ENCODE data around the gene RAB10. TPM values are rescaled to one million over a fixed set of nuclear protein-coding genes. Genes with fewer than 3 reads are reported as not detected.
A peak's percentile ranks its signal among the peaks of the same experiment; 100 is the strongest.

Gene RAB10
- total and polyA plus RNA-seq, 9 of the 15 experiments (the other 6 are each of a cell fraction or from before 2014, with no cell fraction given), result 25.1 to 214 (median 157) TPM

- FAIRE-seq, result peak; percentile 84
- Histone ChIP-seq H3K4me3 (peak overlapping the region; percentile 6; the same call in 1 of the 2 replicates), H3K9me3 (replicated peaks; ENCODE audit: control insufficient read depth, insufficient read depth, low read depth, low read length) (no peaks in the 10 kb centered on the region), H3K79me2 (ENCODE audit: control insufficient read depth, insufficient read depth, low read length) (peaks cover 97% of the 10 kb centered on the region), H3K27me3 (ENCODE audit: control insufficient read depth in 2 of 2, insufficient read depth in 2 of 2, low read length in 2 of 2) (no peaks in the 10 kb centered on the region), H3K36me3 (ENCODE audit: control insufficient read depth, insufficient read depth, low read length) (peaks cover 5% of the 10 kb centered on the region), H3K9ac (ENCODE audit: insufficient read depth in 1 of 2, low read depth in 2 of 2, low read length in 2 of 2) (peak overlapping the region in 1 of 2 experiments; percentile 48; a peak in 2 of 4 replicates), H3K27ac (ENCODE audit: extremely low read depth, low read depth, low read length) (peak overlapping the region; percentile 66), H3K4me2 (ENCODE audit: insufficient read depth, low read length) (peak overlapping the region; percentile 82), H4K20me1 (replicated peaks; ENCODE audit: control insufficient read depth, insufficient read depth, low read length) (0 out of 2 replicates have a peak, but pooled peaks cover 2% of the 10 kb centered on the region), H3K9me1 (ENCODE audit: control insufficient read depth, insufficient read depth, low read length) (no peaks in the 10 kb centered on the region), H2AFZ (ENCODE audit: low read depth, low read length) (peak overlapping the region; percentile 19; the same call in 1 of the 2 replicates), H3K4me1 (replicated peaks in 1 of 2; ENCODE audit: control insufficient read depth in 2 of 2, insufficient read depth in 2 of 2, low read length in 2 of 2) (peaks cover 24 to 73% of the 10 kb centered on the region in 2 experiments)
- CTCF ChIA-PET (ENCODE audit: low intra/inter-chr PET ratio), result no interaction called here
- DNase-seq (ENCODE audit: extremely low read depth in 1 of 4, low spot score in 3 of 4), result peak; percentile 36 to 74 (median 50)
- in situ Hi-C loops (cut with MboI) (no loop called here), intact Hi-C loops (cut with micrococcal nuclease) (no loop called here)
- BruUV-seq (replicated peaks), result no TSS peak
- POLR2A ChIA-PET, result interaction anchor here (0.5 to 3.9 kb wide), 9 partner anchors 8 to 714 kb away, joined by 3 to 17 read pairs (median 4); partner anchors contain the start of genes HADHA and HADHB
- peak; percentile 82 for ATAC-seq
- 22% methylated on average over 1 of the region's 1 CpG for WGBS (ENCODE audit: insufficient coverage, low coverage, missing lambda C conversion rate)
- TF ChIP-seq HNRNPH1 (optimal IDR thresholded peaks at IDR 0.05; ENCODE audit: low read depth, low read length) (no peak), ERF (CRISPR knock-in tag; IDR thresholded peaks at IDR 0.05) (no peak), CSDE1 (IDR thresholded peaks at IDR 0.05) (no peak), TOE1 (IDR thresholded peaks at IDR 0.05; ENCODE audit: borderline replicate concordance) (no peak), TOE1 (CRISPR knock-in tag; IDR thresholded peaks at IDR 0.05; ENCODE audit: borderline replicate concordance, low read depth) (no peak), RBM14 (IDR thresholded peaks at IDR 0.05; ENCODE audit: borderline replicate concordance, insufficient read depth, low read depth, low read length) (no peak), BACH1 (tag; IDR thresholded peaks at IDR 0.05) (no peak), ZNF445 (CRISPR knock-in tag; IDR thresholded peaks at IDR 0.05; ENCODE audit: low read depth) (no peak), SRSF1 (IDR thresholded peaks at IDR 0.05; ENCODE audit: low read depth, low read length) (no peak), HEY1 (CRISPR knock-in tag; IDR thresholded peaks at IDR 0.05; ENCODE audit: borderline replicate concordance) (no peak), TEAD1 (CRISPR knock-in tag; IDR thresholded peaks at IDR 0.05) (no peak), ZNF740 (CRISPR knock-in tag; IDR thresholded peaks at IDR 0.05) (no peak), ZNF740 (tag; IDR thresholded peaks at IDR 0.05) (no peak), BRCA1 (IDR thresholded peaks at IDR 0.05) (no peak), BRCA1 (CRISPR knock-in tag; IDR thresholded peaks at IDR 0.05) (no peak), STAT5A (IDR thresholded peaks at IDR 0.05; ENCODE audit: borderline replicate concordance, low read length) (no peak; the same call in 1 of the 2 replicates), ZEB2 (IDR thresholded peaks at IDR 0.05) (no peak), NCOA1 (IDR thresholded peaks at IDR 0.05; ENCODE audit: low read depth) (no peak), ZNF79 (CRISPR knock-in tag; IDR thresholded peaks at IDR 0.05; ENCODE audit: low read depth) (no peak), ZNF507 (tag; conservative IDR thresholded peaks at IDR 0.05) (no peak), ZBTB9 (CRISPR knock-in tag; IDR thresholded peaks at IDR 0.05) (no peak), C11orf30 (IDR thresholded peaks at IDR 0.05; ENCODE audit: low read depth) (peak; percentile 94)
These were observed 39.3 kb downstream of the RAB10 start for GRCh38 chr2:26072925-26073768.
